NOMO-1 (cell line): ENCODE measurements around the gene CYP4X1.
A peak's percentile ranks its signal among the peaks of the same experiment; 100 is the strongest.
"Not testable (repeated sequence)": the region's sequence is repeated elsewhere in the genome, so short reads cannot be mapped to it uniquely, and the experiment has no call there.

ENCODE experiments used
- DNase-seq, 2 experiments: peaks; one replicate each; lab custom pipeline; 2025; ENCODE audit not compliant: unreplicated experiment in 2 of 2; lab: John Stamatoyannopoulos, UW

The CYP4X1 gene, protein sequence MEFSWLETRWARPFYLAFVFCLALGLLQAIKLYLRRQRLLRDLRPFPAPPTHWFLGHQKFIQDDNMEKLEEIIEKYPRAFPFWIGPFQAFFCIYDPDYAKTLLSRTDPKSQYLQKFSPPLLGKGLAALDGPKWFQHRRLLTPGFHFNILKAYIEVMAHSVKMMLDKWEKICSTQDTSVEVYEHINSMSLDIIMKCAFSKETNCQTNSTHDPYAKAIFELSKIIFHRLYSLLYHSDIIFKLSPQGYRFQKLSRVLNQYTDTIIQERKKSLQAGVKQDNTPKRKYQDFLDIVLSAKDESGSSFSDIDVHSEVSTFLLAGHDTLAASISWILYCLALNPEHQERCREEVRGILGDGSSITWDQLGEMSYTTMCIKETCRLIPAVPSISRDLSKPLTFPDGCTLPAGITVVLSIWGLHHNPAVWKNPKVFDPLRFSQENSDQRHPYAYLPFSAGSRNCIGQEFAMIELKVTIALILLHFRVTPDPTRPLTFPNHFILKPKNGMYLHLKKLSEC

DNA sequence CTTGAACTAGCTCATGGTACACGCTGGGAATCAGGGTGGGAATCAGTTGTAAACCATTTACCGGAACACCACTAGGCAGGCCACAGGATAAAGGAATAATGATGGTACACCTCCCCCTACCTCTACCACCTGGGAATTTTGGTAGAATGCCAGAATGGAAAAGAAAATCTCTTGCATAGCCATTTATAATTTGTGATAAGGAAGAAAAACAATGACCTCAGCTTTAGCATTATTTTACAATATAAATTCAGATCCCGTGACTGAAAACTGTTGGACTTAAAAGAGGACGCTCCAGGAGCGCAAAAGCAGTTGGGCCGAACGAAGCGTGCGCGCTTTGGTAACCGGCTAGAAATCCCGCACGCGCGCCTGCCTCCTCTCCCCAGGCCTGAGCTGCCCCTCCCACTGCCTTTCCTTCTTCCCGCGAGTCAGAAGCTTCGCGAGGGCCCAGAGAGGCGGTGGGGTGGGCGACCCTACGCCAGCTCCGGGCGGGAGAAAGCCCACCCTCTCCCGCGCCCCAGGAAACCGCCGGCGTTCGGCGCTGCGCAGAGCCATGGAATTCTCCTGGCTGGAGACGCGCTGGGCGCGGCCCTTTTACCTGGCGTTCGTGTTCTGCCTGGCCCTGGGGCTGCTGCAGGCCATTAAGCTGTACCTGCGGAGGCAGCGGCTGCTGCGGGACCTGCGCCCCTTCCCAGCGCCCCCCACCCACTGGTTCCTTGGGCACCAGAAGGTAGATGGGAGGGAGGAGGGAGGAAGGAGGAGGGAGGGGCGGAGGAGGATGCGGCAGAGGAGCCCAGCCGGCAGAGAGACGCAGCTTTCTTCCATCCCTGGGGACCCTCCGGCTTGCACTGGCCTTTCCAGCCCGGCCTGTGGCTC lies at the start of gene CYP4X1:
Gene CYP4X1, plus strand, starts transcription at position 402 of the 873 bp plus-strand sequence. Its CDS starts 149 bp downstream, at position 551.
- DNase-seq = no peak

DNA sequence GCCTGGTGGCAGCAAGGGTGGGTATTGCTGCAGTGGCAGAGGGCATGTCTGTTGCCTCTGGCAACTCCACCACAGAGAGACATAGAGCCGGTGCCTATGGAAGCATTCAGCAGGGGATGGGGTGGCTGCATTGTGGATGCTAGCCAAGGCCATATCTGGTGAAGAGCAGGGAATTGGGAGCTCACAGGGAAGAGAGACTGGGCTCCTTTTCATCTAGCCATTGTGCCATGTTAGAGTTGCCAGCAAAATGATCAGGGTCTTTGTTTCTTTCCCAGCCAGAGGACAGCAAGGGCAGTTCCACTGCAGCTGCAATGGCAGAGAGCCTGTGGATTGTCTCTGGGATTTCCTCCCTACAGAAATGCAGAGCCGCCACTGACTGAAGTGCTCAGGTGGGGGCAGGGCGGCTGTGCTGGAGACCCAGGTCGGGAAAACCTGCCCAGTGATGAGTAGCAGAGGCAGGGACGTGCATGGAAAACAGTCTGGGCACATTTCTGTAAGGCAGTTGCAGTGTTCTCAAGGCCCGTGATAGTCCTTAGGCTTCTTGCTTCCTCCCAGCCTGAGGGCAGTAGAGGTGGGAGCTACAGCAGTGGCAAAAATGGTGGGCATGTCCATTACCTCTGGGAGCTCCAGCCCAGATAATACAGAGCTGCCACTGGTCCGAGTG lies 40.2 kb upstream of the CYP4X1 start:
- no peak for DNase-seq

DNA sequence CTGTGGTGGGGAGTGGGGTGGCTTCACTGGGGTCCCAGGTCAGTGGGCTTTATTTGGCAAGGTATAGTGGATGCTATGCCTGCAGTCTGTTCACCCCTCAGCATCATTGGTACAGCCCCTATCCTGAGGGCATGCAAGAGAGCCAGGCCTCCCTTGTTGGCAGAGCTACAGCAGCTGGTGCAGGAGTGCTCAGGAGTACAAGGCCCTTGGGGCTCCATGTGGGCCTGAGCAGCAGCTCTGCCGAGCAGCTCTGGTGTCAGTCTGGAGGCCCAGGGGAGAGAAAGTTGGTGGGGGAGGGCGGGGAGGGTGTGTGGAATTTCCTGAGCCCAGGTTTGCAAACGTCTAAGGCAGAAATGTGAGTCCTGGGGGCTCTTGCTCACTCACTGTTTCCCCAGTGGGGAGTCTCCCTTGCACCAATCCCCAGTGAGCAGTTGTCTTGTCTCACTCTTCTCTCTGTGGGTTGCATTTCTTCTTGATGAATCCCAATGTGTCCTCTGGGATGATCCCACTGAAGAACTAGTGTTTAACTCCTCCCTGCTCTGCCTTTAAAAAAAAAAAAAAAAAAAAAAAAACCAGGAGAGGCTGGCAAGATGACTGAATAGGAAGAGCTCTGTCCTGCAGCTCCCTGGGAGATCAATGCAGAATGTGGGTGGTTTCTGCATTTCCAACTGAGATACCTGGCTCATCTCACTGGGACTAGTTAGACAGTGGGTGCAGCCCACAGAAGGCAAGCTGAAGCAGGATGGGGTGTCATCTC lies 39.5 kb upstream of the CYP4X1 start:
- DNase-seq = no peak

DNA sequence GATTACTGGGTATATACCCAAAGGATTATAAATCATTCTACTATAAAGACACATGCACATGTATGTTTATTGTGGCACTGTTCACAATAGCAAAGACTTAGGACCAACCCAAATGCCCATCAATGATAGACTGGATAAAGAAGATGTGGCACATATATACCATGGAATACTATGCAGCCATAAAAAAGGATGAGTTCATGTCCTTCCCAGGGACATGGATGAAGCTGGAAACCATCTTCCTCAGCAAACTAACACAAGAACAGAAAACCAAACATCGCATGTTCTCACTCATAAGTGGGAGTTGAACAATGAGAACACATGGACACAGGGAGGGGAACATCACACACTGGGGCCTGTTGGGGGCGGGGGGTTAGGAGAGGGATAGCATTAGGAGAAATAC lies 32.9 kb upstream of the CYP4X1 start:
- DNase-seq = not testable (repeated sequence)

DNA sequence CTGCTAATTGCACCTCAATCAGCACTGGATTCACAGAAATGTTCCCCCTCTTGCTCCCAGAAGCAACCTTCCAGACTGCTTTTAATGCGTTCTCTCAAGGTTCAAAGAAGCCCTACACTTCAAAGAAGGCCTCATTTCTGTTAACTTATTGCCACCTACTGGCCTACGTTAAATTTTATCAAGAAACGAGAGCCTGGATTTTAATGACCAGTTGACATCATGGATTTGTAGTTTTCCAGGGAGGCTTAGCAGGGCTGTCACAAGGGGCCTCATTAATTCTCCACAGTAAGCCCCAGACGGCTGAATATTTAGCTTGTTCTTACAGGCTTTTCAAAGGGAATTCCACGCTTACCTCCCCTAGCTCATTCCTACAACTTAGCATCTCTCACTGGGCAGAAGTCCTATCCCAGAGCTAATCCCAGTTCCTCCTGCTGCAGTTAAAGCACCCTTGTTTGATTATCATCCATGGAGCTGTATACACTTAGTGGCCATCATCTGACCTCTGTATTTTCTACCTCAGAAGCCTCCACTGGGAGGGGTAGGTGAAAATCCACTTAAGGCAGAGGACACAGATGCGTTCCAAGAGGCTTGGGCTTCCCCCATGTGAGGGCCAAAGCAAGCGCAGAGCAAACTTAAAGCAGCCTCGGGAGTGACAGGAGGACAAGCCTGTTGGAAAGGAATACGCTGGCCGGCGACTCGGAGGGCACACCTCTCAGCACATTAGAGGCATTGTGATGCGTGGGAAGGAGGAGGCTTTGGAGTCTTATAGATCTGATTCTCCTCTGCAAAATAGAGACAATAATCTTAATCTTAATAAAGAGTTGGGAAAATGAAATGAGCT lies 32.2 kb upstream of the CYP4X1 start:
- no peak for DNase-seq

DNA sequence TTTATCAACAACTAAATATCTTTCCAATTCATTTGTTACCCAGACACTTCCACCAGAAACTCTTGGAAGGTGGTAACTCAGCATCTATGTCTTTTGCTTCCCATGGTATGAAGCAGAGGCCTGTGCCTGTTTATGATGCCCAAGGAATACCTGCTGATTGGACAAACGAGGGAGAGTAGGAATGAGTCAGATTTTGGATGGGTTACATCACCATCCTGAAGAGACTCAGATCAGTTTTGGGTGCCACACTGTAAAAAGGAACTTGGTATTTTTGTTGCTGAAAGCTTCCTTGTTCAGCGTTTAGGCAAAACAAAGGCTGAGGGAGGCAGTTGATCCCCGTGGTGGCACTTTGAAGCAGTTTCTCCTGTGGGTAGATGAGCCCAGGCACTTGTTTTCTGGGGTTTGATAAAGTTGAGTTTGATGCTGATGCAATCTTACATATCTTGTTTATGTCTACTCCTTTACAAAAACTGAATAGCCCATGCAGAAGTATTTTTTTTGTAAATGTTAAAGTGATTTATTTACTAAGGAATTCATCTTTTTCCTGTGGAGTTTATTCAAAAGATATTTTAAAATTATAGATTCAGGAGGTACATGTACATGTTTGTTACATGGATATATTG lies 26.7 kb upstream of the CYP4X1 start:
- DNase-seq = peak in 1 of 2 experiments; percentile 3

DNA sequence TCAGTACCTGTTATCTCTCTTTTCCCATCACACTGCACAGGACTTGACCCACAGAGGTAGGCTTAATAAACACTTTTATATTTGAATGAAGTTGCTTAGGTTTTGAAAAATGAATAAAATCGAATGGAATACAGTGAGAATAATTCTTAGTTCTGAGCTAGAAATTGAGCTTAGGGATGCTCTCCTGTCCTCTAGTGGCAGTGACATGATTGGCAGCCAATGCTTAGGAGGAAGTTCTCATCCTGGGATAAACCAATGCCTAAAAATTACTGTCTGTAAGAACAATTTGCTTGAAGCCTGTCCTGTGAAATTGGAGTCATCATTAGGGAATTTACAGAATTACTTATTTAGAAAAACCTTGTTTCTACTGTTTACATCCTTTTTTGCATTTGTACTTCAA lies 21.3 kb upstream of the CYP4X1 start:
- DNase-seq = no peak

DNA sequence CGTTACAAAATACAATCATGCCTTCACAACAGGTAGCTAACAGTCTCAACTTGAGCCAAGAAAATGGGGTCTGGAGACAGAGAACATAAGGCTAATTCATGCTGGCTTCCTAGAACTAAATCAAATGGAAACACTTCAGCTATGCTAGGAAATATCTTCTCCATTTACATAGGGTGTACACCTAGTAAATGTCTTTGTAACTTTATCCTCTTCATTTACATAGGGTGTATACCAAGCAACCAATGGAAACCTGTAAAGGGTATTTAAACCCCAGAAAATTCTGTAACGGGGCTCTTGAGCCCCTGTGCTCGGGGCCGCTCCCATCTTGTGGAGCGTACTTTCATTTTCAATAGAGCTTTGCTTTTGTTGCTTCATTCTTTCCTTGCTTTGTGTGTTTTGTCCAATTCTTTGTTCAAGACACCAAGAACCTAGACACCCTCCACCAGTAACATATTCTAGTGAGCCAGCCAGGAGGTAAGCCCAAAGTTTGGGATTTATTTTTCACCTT lies 19.5 kb upstream of the CYP4X1 start:
- no peak for DNase-seq

DNA sequence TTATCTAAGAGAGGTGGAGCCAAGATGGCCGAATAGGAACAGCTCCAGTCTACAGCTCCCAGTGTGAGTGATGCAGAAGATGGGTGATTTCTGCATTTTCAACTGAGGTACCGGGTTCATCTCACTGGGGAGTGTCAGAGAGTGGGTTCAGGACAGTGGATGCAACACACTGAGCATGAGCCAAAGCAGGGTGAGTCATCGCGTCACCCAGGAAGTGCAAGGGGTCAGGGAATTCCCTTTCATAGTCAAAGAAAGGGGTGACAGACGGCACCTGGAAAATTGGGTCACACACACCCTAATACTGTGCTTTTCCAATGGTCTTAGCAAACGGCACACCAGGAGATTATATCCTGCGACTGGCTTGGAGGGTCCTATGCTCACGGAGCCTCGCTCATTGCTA lies 17.0 kb upstream of the CYP4X1 start:
- not testable (repeated sequence) for DNase-seq

DNA sequence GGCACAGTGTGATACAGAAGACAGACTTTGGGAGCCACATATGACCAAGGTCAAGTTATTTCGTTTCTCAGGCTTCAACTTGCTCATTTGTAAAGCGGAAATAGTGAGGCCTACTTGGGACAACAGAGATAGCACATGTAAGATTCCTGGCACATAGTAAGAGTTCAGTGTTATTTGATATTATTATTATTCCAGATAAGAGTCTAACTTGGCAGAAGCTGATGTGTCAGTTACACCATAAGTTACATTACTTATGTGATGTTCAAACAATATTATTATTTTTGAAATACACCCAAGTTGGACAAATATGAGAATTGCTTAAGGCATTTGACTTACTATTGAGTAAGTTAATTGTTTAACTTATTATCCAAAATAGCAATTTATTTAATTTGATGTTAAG lies 10.2 kb upstream of the CYP4X1 start:
- DNase-seq = no peak

DNA sequence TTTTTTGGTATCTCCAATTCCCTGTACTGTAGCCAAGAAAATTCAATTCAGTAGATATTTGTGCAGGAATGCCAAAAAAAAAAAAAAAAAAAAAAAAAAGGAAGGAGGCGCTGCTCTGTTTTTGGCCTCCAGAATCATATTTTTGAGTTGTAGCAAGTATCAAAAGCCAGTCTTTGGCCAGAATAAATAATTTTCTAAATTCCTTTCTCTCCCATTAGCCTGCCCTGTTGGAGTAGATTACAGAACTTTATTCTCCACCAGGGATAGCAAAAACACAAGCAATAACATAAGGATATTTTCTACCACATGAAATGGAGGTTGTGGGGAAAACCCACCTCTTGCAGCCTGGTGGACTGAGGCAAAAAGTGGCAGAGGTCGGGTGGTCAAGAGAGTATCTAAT lies 2.4 kb upstream of the CYP4X1 start:
- DNase-seq = no peak

DNA sequence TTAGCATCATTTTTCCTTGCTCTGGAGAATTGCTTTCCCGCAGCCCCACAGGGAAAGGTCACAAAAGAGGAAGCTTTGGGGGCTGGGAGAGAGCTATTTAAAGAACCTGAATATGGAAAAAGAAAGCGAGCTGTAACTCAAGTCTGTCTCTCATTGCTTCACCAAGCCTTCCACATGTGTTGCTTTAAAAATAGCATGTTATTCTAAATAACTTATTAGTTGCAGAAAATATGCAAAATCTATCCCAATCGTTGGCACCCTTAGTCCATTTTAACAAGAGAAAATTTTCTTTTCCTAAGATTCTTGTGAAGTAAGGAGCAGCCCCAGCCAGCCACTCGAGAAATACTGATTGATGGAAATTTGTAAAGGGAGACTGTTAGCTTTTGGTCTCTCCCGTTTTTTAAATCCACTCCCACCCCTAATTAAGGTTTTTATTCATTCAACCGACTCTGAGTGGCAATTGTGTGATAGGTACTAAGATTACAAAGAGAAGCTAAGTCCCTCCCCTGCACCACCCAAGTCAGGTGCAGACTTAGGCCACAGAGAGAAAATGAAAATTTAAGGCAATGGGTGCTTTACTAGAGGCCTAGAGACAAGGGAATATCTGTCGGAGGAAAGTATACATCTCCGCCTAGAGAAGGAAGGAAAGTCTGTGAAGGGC lies 802 bp downstream of the CYP4X1 start:
- DNase-seq = no peak

DNA sequence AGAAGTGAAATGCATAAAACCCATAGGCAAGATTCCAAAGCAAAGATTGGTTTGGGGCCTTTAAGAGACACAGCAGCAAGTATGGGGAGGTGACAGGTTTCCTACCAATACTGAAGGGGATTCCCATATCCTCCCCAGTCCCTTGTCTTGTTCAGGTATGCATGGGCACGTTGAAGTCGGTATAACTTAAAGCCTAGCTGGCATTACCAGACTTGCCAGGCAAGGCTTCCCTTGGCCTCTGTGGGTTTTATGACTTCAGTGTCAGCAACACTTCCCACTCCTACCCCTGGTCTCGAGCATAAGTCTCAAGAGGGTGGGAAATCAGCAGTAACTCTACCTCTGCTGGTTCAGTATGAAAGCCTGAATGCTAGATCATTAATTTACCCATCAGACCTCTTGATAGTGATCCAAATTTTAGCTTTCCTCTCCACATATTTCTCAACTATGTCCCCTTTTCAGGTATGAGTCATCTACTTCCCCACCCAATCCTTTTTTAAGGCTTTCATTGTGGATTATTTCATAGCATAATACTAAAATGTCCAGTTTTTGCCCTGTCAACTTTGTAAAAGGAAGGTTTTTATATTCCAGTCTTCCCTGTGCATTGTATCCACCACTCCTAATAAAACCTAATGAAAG lies 6.8 kb downstream of the CYP4X1 start:
- DNase-seq = no peak

DNA sequence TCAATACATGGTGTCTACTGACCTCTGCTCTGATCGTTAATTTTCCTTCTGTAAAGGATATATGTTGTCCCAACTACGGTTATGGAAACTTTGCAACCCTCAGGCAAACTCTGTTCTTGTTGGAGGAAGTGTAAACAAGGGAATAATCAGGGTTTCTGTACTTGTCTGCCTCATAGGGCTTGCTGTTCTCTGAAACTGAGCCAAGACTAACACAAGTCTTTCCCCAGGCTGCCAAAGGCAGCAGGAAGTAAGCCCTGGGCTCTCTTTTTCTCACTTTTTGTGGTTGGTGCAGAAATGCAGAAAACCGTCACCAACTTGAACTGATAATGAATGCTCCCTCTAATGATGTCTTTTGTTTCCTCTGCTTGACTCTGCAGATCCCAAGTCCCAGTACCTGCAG lies 7.6 kb downstream of the CYP4X1 start:
- DNase-seq = no peak

DNA sequence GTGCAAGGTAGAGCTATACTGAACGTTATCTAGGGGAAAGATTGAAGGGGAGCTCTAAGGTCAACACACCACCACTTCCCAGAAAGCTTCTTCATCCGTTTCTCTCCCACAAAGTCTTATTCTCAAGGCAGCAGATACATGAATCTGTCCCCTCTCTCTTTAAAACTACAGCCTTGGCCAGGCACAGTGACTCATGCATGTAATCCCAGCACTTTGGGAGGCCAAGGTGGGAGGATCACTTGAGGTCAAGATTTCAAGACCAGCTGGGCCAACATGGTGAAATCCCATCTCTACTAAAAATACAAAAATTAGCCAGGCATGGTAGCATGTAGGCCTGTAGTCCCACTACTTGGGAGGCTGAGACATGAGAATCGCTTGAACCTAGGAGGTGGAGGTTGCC lies 8.1 kb downstream of the CYP4X1 start:
- DNase-seq = no peak

DNA sequence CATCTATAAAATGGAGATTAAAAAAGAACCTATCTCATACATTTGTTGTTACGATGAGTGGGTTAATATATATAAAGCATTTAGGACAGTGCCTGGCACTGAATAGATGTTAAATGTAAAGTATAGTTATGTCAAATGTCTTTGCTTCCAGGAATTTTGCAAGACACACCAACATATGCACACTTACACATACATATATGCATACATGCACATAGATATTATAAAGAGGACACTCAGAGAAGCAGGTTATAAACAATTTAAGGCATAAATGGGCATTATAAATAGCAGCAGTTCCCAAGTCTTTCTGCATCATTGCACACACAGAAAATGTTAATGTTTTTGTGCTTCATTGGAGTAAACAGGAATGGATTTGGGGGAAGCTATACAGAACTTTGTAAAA lies 13.3 kb downstream of the CYP4X1 start:
- no peak for DNase-seq

DNA sequence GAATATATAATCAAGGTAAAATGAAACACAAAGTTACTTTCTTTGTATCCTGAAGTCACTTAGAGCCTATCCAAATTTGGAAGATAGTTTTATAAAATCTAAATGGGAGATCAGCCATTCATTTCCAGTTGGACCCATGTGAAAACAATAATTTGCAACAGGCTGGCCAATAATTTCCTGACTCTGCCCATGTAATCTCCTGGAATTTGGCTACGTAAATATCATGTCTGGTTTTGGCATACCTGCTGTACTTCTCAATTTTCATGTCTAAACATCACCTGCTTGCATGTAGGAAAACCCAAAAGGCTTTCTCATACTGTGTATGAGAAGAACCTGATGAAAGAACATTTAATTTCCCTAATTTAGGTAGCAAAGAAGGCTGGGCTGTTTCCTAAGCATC lies 35.9 kb downstream of the CYP4X1 start:
- DNase-seq = no peak

DNA sequence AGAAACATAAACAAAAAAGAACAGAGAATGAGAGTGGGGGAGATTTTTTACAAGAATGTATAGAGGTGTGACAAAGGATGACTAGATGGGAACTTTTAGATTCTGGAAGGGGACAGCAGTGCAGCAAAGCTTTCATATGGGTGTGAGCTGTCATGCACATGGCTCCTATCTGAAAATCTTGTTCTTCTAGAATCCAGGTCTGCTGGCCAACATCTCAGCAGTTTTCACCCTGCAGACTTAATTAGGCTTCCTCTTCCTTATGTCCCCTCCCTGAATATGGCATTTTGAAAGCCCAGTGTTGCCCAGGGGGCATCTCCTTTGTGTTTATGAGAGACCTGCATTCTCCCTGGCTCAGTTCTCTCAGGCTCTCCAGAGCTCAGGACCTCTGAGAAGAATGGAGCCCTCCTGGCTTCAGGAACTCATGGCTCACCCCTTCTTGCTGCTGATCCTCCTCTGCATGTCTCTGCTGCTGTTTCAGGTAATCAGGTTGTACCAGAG lies 43.7 kb downstream of the CYP4X1 start, which contains the start of gene CYP4Z1:
Gene CYP4Z1, plus strand, starts transcription at position 135 of the 498 bp plus-strand sequence. Its CDS starts 260 bp downstream, at position 395.
- DNase-seq = no peak
